Kasumi-1 (cell line): ENCODE measurements around the gene TENM4.

ENCODE experiments used
- DNase-seq, 2 experiments: peaks; one replicate each; lab custom pipeline; 2025; lab: John Stamatoyannopoulos, UW

Gene TENM4

DNA sequence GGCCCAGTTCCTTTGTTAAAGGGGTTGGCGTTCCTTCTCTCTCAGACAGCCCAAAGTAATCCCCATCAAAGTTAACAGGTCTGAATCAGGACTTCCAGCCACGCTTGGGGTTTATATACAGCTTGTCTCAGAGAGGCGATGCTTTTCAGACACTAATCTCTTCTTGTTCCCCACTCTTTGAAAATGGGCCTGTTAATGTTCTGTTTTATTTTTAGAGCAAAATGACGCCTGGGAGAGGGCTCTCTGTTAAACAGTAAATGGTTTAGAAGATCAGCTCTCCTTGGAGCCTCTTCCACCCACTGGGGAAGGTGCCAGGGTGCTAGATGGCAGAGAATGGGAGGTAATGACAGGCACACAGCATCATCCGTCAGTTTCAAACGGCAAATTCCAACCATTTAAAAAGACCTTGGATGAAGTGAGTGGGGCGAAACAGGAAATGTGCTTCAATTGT lies 630.2 kb downstream of the TENM4 start:
- no peak for DNase-seq

DNA sequence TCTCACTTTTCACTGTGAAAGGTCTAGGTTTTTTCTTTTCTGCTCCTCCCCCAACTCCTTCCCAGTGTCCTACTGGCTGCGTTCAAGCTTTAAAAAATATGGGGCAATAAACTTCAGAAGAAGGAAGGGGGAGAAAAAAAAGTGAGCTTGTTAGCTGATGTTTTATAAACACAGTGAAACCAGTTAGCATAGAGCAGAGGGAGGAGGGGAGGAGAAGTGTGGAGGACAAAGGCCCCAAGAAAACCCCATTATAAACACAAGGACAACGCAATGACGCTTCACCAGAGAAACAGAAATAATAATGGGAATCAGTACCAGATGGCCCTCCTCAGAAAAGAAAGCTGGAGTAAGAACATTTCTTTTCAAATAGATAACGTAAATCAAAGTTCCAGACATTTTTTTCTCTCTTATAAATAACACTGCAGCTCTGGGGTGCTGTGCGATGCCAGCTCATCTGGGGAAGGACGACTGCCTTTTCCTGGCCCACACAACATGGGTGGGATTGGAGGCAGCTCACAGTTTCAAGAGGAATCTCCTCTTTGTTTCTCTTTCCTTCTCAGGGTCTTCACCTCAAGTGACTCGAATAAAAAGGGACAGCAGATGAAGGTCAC lies 630.8 kb downstream of the TENM4 start:
- no peak for DNase-seq

DNA sequence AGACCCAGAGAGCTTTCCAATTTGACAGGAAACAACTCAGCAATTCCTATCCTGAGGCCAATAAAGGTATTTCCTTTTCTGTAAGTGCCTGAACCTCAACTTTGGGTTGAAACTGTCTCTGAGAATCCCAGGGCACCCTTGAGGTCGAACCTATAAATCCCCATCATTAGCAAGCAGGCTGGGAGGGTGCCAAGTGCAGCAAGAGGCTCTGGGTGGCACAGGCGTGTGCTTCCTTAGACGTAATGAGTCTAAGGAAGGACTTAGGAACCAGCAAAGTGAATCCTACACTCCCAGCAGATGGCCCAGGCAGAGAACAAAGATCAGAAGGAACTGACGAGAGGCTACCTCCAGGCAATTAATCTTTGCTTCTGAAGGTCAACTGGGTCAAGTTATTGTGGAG lies 631.9 kb downstream of the TENM4 start:
- no peak for DNase-seq

DNA sequence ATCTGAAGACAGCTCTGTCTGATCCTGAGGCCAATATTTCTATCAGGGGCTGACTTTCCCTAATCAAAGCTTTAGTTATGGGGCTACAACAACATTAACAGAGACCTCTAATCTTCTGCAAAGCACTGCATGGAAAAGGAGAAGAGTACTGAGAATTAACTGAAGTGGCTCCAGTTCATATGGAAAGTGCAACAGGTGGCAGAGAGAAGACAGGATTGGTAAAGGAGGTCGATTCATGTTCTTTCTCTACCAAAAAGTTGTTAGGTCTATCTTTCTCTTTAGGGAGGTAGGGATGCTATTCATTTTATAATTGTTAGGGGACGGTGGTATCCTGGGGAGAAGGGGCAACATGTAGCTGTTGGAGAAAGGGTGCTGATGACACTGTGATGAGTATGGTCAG lies 633.5 kb downstream of the TENM4 start:
- DNase-seq: no peak

DNA sequence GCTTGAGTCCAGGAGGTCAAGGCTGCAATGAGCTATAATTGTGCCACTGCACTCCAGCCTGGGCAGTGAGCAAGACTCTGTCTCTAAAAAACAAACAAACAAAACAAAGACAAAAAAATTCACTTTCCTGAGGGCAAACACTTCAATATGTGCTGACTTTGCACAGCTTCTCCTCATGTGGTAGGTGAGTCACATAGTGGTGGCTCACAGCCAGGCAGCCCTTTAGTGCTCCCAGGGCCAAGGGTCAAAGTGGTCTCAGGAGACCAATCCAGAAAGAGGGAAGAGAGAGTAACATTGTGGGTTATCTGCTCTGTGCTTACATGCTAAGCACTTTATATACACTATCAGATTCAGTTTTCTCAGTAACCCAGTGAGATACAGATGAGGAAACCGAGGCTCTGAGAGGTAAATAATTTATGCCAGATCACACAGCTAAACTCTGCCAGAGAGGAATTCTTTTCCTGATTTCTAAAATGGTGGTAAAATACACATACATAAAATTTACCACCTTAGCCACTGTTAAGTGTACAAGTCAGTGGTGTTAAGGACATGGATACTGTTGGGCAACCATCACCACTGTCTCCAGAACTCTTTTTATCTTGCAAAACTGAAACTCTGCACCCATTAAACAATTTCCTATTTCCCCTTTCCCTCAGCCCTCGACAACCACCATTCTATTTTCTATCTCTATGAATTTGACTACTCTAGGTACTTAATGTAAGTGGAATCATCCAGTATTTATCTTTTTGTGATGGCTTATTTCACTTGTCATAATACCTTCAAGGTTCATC lies 634.4 kb downstream of the TENM4 start:
- DNase-seq: no peak

DNA sequence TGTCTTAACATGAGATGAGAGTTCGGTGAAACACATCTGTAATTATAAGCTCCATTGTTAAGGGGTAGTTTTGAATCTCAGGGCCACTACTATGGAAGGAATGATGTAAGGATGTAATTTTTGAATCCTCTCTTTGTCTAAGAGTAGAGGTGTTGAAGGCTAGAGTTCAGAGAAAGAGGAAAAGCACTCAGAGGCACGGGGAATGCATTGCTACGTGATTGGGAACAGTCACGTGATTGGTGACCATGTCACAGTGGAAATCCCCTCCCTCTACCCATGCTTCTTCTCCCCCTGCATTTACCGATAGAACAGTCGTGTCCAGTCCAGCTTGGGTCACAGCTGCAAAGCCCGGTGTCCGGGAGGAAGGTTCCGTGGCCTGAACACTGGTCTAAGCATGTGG lies 635.8 kb downstream of the TENM4 start:
- DNase-seq: no peak

DNA sequence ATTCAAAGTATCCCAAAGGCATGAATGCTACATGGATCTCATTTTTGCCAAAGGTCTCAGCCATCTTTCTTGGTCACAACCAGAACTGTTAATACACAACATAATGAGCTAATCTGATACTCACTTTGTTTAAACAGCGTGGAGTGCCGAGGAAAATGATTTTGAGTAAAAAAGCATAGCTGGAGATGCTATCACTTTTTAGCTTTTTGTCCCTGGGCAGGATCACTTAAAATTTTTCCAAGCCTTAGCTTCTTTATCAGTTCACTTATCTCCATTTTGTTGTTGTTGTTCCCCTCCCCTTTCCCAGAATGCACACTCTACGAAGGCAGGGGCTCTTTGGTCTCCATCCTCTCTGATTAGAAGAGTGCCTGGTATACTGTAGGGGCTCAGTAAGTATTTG lies 636.8 kb downstream of the TENM4 start:
- no peak for DNase-seq

DNA sequence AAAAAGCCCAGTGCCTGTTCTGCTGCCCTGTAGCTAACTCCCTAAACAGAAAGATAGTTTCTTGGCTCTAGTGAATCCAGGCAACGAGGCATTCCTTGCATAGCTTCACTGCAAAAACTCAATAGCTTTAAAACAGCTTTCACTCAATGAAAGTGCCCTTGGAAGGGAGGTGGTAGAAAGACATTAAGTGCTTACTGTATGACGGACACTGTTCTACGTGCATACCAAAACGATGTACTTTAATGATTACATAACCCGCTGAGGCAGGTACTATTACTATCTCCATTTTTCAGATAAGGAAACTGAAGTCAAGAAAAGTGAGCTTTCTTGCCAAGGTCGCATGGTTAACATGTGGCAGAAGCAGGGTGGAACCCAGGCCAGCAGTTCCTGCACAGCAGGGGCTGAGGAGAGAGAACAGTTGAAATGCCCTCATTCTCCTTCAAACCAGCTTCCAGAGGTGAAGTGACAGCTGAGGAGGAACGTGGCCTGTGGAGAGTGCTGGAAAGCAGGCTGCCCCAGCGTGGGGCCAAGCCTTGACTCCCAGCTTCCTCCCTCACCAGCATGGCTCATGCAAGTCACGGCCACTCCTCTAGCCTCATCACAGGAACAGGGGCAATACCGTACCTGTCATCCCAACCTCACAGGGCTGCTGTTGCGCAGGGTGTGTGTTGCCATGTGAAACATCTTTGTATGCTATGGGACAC lies 638.6 kb downstream of the TENM4 start:
- no peak for DNase-seq

DNA sequence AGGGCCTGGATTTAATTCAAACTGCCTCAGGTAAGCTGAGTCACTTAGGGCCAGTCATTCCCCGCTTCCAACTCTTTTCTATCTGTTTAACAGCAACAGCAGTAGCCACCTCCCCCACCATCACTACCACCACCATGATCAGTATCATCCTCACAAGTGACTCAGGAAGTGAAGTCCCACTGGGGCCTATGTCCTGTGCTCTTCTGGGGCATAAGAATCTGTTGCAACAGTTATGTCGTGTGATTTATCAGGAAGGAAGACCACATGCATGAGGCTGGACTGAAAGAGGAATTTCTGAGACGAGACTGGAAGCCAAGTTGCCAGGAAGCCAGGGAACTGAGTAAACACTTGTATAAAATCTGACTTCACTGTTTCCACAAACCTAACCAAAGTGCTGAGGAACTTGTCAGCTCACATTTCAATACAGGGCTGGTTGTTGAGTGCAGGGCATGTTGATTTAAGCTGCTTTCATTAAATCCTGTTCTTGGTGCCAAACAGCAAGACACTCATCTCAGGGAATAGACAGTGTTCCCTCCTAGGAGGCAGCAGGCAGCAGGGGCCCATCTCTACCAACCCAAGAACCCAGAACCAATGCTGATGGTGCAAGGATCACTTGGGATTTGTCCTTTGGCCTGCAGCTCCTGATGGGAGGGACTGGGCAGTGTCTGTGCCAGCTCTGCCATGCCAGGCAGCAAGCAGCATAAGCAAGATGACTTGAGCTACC lies 639.5 kb downstream of the TENM4 start:
- peak; percentile 6 to 11 for DNase-seq

DNA sequence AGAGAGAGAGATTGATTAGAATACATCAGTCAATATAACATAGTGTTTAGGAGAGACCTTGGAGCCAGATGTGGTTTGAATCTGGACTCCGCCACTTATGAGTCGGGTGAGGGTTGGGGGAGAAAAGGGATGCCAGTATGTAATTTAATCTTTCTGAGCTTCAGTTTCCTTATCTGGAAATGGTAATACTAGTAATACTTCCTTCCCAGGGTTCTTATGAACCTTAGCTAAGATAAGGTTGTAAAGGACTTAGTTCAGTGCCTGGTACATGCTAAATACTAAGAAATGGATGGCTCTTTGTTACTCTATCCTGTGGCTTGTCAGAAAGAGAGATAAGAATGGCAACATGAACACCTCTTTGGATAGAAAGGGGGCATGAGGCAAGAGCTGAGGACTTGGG lies 640.1 kb downstream of the TENM4 start:
- DNase-seq: no peak

DNA sequence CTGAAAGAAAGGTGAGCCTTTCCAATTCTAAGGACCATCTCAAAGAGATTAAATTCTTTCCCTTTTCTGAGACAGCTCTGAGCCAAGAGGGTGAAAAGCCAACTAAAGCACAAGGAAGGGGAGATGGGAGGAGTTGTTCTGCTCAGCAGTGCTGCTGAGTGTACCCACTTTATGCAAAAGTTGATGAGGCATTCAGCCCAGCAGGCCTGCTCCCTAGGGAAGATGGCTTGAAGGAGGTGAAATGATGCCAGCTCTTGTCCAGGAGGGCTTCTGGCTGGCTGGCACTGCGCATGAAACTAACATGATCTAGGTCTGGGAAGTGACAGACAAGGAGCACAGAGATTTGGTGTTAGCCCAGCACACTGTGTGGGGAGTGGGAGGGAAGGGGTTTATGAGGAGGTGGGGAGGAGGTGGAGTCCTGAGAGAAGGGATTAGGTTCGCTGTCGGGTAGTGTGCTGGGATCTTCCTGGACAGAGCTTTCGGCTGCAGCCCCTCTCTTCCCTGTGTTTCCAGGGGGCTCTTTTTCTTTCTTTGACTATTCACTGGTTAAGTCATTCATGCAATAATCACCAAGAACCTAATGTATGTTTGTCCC lies 640.6 kb downstream of the TENM4 start:
- DNase-seq: no peak

DNA sequence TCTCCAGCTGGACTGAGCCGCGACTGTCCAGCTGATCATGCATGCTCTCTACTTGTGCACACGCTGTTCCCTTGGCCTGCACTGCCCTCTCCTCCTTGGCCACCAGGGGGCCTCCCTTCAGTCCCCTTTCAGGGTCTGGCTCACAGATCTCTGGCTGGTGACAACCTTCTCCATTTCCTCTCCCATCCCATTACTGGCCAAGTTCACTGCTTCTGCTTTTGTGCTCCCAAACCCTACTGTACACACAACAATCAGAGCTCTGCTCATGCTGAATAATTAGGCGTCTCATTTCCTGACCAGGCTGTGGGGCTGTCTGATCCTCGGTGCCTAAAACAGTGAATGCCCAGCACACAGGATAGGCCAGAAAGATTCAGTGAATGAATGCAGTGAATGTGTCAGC lies 642.2 kb downstream of the TENM4 start:
- peak; percentile 79 for DNase-seq

DNA sequence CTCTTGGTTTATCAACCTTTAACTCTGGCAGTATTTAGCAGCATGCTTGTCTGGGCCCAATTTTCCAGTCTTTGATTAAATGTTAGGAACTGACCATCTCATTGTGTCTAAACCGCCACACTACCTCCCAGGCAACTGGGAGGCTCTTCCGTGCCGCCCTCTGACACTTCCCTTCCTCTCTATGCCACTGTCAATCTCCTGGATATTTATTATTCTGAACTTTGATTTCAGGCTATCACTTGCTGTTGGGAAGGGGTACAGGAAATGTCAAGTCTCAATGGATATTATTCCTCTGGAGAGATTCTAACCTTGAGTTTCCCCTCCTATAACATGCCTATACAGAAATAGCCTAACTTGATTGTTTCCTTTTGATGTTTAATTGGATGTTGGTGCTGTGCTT lies 643.3 kb downstream of the TENM4 start:
- DNase-seq: no peak

DNA sequence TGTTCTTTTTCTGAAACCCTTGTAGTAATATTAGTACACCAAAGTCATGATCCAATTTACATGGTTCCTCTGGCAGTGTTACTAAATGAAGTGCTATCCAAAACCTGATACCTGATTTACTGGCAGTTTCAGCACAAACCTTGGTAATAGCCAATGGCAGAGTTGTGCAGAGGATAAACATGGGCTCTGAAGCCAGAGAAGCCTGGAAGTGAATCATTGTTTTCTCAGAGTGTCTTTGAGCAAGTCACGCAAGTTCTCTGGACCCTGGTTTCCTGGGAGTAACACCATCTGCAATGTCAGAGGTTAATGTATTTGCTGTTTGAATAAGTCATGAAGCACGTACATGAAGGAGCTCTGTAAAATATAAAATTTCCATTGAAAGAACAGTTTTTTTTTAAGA lies 643.9 kb downstream of the TENM4 start:
- no peak for DNase-seq

DNA sequence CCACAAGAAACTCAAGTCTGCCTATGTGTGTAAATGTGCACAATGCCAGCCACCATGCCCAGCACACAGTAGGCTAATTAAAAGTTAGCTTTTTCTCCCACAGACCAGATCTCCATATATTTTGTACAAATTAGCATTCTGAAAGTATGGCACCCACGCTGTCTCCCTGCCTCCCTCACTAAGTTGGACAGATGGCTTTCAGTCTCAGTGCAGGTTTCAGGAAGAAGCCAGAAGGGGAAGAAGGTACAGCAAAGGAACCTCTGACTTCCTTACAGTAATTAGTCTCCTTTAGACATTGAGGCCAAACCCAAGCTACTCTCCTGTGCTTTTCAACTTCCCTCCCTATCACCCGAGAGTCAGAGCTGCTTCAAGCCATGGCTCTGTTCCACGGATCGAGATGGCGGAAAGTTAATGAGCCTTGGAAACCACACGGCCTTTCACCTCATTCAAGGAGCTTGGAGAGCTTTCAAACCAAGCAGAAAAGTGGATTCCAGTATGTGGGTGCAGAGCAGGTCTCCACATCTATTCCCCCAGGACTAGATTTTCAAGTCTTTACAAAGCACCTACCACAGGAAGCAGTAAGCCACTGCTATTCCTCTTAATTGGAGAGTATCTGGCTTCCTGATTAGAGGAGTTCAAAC lies 645.1 kb downstream of the TENM4 start:
- DNase-seq: no peak

DNA sequence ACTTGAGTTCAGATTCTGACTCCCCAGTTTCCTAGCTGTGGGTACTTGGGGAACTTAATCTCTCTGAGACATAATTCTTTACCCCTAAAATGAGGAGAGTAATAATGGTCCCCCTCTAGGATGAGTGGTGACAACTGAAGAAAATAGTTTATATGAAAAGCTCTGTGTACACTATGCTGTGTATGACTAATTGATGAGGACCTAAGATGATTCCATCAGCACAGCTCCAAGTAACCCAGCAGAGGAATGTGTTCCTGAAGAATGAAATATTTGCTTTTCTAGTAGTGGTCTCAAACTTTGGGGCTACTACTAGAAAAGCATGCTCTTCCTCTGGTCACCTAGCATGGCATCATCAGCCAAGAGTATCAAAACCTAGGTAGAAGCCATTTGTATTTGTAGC lies 648.9 kb downstream of the TENM4 start:
- no peak for DNase-seq

DNA sequence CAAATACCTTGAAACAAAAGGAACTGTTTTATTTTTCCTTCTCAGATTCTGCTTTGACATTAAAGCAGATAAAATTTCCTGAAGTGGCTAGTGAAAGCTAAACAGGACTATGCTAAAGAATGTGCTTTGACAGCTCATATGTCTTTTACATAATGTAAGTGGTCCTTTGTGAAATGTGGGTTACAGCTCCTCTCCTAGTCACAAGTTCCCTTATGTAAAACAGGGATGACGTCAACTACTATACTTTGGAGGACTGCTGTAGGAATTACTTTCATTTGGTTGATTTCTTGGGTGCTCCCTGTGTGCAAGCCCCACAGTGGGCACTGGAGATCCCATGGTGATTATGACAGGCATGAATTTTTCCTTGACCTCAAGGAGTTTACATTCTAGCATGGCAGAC lies 649.6 kb downstream of the TENM4 start:
- no peak for DNase-seq

DNA sequence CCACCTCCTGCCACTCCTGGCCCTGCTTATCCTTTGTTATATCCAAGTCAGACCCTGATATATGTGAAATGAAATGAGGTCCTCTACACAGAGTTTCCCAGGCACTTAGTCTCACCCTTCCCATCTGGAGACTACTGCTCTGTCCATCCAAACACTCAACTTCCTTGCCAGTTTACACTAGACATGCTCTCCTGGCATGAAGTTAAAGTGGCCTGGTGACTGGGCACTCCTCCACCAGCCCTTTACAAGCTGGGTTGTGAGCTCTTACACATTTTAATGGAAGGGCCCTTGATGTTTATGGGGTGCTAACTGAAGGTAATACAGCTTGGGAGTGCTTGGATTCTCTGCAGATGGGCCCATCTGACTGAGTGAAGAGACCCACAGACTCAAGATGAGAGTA lies 650.0 kb downstream of the TENM4 start:
- no peak for DNase-seq

DNA sequence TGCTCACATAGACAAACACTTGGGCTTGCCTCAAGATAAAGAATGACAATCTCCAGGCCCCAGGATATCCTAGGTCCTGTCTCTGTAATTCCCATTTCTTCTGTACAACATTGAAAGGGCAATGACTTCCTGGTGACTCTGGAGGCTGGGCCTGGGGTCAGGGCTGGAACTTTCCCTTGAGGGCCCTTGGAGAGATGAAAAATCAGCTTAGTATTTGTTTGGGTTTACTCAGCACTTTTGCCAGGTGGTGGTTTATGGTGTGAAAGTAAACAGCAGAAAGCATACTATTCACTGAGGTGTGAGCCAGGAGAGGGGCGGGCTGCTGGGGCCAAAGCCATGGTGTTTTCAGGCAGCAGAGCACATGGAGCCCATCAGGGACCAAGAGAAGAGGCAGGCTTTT lies 651.5 kb downstream of the TENM4 start:
- no peak for DNase-seq

DNA sequence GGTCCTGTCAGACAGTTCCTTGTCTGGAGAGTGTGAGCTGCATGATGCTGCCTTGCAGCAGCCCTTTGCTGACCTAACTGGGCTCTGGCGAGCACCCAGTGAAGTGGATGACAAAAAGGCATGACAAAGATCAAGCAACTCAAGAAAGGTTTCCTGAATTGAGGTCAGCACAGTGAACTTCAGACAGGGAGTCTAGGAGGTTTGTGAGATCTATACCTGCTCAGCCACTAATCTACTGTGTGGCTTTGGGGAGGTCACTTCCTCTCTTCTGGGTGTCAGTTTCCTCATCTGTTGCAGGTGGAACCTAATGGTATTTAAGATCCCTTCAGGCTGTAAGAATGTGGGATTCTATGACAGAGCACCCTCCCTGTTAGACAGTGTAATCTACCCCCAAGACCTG lies 652.3 kb downstream of the TENM4 start:
- no peak for DNase-seq

DNA sequence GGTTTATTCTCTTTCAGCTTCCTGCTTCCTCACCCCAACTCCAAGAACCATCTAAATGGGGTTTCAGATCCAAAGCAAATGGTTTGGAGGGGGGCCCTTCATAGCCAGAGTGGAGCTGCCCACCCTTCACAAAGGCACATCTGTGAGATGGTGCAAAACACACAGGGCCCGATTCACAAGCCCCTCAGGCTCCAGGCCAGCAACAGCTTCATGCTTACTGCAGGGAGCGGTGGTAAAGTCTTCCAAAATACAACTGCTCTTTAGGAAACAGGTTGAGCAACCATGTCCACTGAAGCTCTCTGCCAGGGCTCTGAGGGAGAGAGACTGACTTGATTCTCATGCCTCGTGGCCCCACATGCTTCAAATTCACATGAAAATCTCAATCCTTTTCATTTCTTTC lies 653.1 kb downstream of the TENM4 start:
- DNase-seq: no peak

DNA sequence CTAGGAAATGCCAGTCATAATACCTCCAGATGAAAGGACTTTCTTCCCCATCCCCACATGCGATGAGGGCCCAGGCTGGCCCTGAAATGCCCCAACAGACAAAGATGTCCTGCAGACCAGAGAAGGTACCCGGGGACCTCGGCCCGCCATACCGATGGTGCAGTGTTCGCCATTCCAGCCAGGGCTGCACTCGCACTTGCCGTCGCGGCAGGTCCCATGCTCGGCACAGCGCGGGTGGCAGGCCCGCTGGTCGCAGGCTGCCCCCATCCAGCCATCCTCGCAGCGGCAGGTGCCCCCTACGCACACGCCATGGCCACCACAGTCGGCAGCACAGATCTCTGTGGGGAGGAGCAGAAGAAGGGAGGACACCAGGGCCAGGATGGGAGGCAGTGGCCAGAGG lies 654.1 kb downstream of the TENM4 start:
- no peak for DNase-seq
